Neuron (in vitro differentiated cells): Measurements from ENCODE around the gene USP21.

ENCODE experiments used
- H2AFZ ChIP-seq: one replicate; pipeline ENCODE4 v1.6.1; 2013; ENCODE audit warnings: low read depth, mild to moderate bottlenecking, inconsistent platforms, low read length, moderate library complexity
- H3K27me3 ChIP-seq: one replicate; pipeline ENCODE4 v1.6.1; 2013; ENCODE audit warnings: low read length; ENCODE audit not compliant: insufficient read depth
- H3K36me3 ChIP-seq: one replicate; pipeline ENCODE4 v1.6.1; 2013; ENCODE audit warnings: low read length; ENCODE audit not compliant: insufficient read depth
- H3K4me1 ChIP-seq: one replicate; pipeline ENCODE4 v1.6.1; 2013; ENCODE audit warnings: low read length; ENCODE audit not compliant: insufficient read depth
- H3K4me3 ChIP-seq: 2 replicates; pipeline ENCODE4 v1.5.1; 2013; ENCODE audit warnings: mild to moderate bottlenecking, low read length, moderate library complexity
- H3K9me3 ChIP-seq: one replicate; pipeline ENCODE4 v1.6.1; 2013; ENCODE audit warnings: low read length

USP21 gene

DNA sequence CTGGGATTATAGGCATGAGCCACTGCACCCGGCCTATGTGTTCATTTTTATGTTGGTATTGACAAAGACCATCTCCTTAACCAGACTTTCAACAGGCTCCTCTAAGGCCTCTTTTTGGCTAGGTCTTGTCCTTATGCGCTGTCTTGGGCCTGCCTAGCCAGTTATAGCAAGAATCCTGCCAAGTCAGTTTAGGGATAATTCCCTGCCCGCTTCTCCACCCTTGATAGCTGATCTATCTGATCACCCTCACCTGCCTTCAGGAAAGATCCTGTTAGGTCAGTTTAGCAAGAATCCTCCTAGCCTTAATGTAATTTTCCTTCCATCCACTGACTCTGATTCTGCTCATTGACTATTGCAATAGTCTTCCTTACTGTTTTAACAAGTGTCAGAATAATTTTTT lies 20.4 kb downstream of the USP21 start:
- no peaks in the 10 kb centered on the region for H3K9me3 ChIP-seq

DNA sequence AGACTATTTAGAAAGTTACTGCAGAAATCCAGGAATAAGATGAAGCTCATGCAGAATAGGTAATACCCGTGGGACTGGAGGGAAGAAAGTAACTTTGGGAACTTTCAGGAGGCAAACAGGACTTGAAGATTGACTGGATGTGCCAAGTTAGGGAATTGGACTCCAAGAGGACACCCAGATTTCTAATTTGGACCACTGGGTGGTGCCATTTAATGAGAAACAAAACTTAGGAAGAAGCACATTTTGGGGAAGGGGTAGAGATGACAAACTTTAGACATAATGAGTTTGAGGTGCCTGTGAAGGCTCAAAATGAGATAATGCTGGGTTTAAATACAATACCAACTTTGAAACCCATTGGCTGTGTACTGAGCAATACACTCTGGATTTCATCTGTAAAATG lies 21.3 kb downstream of the USP21 start:
- Histone ChIP-seq H3K4me3 (no peak overlapping the region), H3K9me3 (no peaks in the 10 kb centered on the region), H2AFZ (no peak overlapping the region), H3K27me3 (no peaks in the 10 kb centered on the region), H3K4me1 (peaks cover 12% of the 10 kb centered on the region), H3K36me3 (peaks cover 4% of the 10 kb centered on the region)

More for the DNA sequence above, 20.4 kb downstream of the USP21 start:
- H3K36me3 ChIP-seq, result peaks cover 13% of the 10 kb centered on the region
- no peak overlapping the region for H2AFZ ChIP-seq
- H3K4me1 ChIP-seq, result peaks cover 12% of the 10 kb centered on the region
- H3K4me3 ChIP-seq, result no peak overlapping the region
- no peaks in the 10 kb centered on the region for H3K27me3 ChIP-seq

DNA sequence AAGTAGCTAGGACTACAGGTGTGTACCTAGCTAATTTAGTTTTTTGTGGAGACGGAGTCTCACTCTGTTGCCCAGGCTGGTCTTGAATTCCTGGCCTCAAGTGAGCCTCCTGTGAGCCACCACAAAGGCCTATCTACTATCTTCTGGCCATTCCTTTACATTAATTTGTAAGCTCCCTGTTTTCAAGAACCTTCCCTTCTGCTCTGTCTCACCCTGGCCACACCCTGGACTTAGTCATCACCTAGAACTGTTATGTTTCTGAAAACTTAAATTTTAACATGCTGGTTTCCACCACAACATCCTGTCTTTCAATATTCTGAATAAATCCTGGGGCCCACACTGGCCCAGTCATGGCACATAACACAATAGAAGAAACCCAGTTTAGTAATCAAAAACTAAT lies 22.9 kb downstream of the USP21 start:
- Histone ChIP-seq H3K27me3 (no peaks in the 10 kb centered on the region), H3K4me3 (no peak overlapping the region), H3K4me1 (peaks cover 2% of the 10 kb centered on the region), H3K9me3 (no peaks in the 10 kb centered on the region), H2AFZ (no peak overlapping the region), H3K36me3 (no peaks in the 10 kb centered on the region)

- Histone ChIP-seq H3K4me1 (no peaks in the 10 kb centered on the region), H3K36me3 (no peaks in the 10 kb centered on the region), H3K9me3 (no peaks in the 10 kb centered on the region), H3K4me3 (no peak overlapping the region), H2AFZ (no peak overlapping the region), H3K27me3 (no peaks in the 10 kb centered on the region)
Observed at GRCh38 chr1:161185282-161185682, 26.0 kb downstream of the USP21 start.

GRCh38 chr1:161185732-161186311 lies 26.5 kb downstream of the USP21 start:
- Histone ChIP-seq H2AFZ (no peak overlapping the region), H3K4me3 (no peak overlapping the region), H3K27me3 (no peaks in the 10 kb centered on the region), H3K36me3 (no peaks in the 10 kb centered on the region), H3K4me1 (peaks cover 3% of the 10 kb centered on the region), H3K9me3 (no peaks in the 10 kb centered on the region)

- H3K36me3 ChIP-seq, result no peaks in the 10 kb centered on the region
- H3K9me3 ChIP-seq, result no peaks in the 10 kb centered on the region
- H2AFZ ChIP-seq, result no peak overlapping the region
- H3K4me1 ChIP-seq, result peaks cover 4% of the 10 kb centered on the region
- H3K4me3 ChIP-seq, result no peak overlapping the region
- H3K27me3 ChIP-seq, result no peaks in the 10 kb centered on the region
Observed at GRCh38 chr1:161187311-161187710, 28.0 kb downstream of the USP21 start.

- Histone ChIP-seq H3K4me1 (peaks cover 10% of the 10 kb centered on the region), H3K4me3 (no peak overlapping the region), H3K9me3 (no peaks in the 10 kb centered on the region), H3K36me3 (no peaks in the 10 kb centered on the region), H3K27me3 (no peaks in the 10 kb centered on the region), H2AFZ (no peak overlapping the region)
Observed at GRCh38 chr1:161188381-161188780, 29.1 kb downstream of the USP21 start.

DNA sequence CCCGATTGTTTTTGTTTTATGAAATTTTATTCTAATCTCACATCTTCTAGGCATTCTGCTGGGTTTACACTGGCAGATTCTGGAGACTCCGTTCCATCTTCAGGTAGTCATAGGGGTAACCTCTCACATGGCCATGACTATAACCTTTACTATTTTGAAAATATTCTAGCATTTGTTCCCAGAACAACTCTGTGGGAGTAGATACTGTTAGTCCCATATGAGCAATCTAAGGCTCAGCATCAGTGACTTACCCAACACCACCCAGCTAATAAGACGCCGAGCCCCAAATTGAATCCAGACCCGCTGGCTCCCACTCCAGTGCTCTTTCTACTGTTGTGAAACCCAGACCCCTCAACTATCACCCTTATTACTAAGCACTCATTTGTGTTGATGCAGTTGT lies 29.7 kb downstream of the USP21 start:
- Histone ChIP-seq H3K36me3 (no peaks in the 10 kb centered on the region), H3K4me1 (peaks cover 10% of the 10 kb centered on the region), H3K27me3 (no peaks in the 10 kb centered on the region), H3K4me3 (no peak overlapping the region), H2AFZ (no peak overlapping the region), H3K9me3 (no peaks in the 10 kb centered on the region)

- Histone ChIP-seq H3K4me3 (no peak overlapping the region), H3K27me3 (no peaks in the 10 kb centered on the region), H3K4me1 (peaks cover 10% of the 10 kb centered on the region), H3K36me3 (no peaks in the 10 kb centered on the region), H3K9me3 (no peaks in the 10 kb centered on the region), H2AFZ (no peak overlapping the region)
Observed at GRCh38 chr1:161190962-161191521, 31.7 kb downstream of the USP21 start.

DNA sequence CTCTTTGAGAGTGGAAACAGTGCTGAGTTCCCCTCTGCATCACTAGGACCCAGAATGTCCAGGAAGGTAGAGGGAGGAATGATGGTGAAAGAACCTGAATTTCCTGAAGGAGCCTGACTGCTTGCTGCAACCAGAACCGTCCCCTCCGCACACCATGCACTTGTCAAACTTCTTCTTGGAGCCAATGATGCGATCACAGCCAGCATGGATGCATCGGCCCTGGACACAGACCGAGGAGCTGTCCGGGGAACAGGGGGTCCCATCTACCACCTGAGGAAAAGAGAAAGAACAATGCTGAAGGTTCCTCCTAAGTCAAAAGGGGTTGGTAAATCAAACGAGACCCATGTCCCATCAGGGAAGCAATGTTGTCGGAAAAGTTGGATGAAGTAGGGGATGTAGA lies 32.7 kb downstream of the USP21 start:
- no peak overlapping the region for H3K4me3 ChIP-seq
- no peaks in the 10 kb centered on the region for H3K27me3 ChIP-seq
- no peak overlapping the region for H2AFZ ChIP-seq
- no peaks in the 10 kb centered on the region for H3K9me3 ChIP-seq
- H3K4me1 ChIP-seq, result peaks cover 10% of the 10 kb centered on the region
- H3K36me3 ChIP-seq, result no peaks in the 10 kb centered on the region

GRCh38 chr1:161192476-161193465 lies 33.5 kb downstream of the USP21 start:
- Histone ChIP-seq H3K9me3 (no peaks in the 10 kb centered on the region), H3K27me3 (no peaks in the 10 kb centered on the region), H3K36me3 (no peaks in the 10 kb centered on the region), H3K4me1 (peaks cover 10% of the 10 kb centered on the region), H3K4me3 (no peak overlapping the region), H2AFZ (no peak overlapping the region)

DNA sequence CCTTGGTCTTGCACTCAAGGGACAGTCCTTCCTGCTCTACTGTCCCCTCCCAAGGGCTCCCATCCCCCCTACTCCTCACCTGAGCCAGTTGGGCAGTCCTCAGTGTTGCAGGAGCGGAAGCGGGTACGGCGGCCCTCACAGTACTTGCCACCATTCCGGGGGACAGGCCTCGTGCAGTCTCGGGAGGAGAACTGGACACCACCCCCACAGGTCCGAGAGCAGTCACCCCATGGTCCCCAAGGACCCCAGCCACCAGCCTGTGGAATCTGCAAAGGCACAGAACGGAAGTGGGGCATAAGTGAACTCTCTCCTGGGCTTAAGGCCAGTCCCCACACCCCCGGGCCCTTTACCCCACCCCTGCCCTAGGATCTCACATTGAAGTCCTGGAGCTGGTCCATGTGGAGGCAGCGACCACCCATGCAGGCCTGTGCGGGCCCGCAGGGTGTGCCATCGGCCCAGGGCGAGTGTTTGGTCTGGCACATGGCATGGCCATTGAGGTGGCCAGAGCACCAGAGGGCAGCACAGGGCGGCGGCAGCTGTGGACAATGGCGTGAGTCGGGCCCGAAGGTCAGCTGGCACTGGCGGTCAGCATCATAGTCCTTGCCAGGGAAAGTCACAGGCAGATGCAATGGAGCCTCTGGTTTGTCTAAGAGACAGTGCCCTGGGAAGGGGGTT lies 34.4 kb downstream of the USP21 start:
- no peaks in the 10 kb centered on the region for H3K27me3 ChIP-seq
- no peak overlapping the region for H3K4me3 ChIP-seq
- H3K4me1 ChIP-seq, result peaks cover 14% of the 10 kb centered on the region
- H2AFZ ChIP-seq, result no peak overlapping the region
- no peaks in the 10 kb centered on the region for H3K9me3 ChIP-seq
- no peaks in the 10 kb centered on the region for H3K36me3 ChIP-seq

DNA sequence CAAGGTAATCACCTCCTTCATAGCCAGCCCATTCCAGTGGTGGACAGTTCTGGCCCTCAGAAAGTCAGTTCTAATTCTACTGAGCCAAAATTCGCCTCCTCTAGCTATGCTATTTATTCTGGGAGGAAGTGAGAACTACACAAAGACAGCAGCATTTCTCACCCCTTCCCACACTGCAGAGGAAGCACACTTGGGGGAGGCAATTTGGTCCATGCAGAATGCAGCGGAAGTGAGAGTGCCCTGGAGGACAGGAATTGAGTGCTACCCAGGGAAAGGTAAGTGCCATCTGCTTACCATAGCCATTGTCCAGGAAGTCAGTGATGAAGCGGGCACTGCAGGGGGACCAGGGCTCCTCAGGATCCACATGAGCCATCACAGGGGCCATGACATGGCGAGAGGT lies 35.9 kb downstream of the USP21 start:
- no peak overlapping the region for H2AFZ ChIP-seq
- no peaks in the 10 kb centered on the region for H3K9me3 ChIP-seq
- peaks cover 18% of the 10 kb centered on the region for H3K4me1 ChIP-seq
- no peak overlapping the region for H3K4me3 ChIP-seq
- H3K36me3 ChIP-seq, result no peaks in the 10 kb centered on the region
- no peaks in the 10 kb centered on the region for H3K27me3 ChIP-seq
